ENCODE results near the gene USP24. TPM values are rescaled to one million over a fixed set of nuclear protein-coding genes. Genes with fewer than 3 reads are reported as not detected.
"Not testable (repeated sequence)": the region's sequence is repeated elsewhere in the genome, so short reads cannot be mapped to it uniquely, and the experiment has no call there.

Gene USP24
- total RNA-seq, 2 experiments from 2014 or later: 53.8 to 63.7 TPM

DNA sequence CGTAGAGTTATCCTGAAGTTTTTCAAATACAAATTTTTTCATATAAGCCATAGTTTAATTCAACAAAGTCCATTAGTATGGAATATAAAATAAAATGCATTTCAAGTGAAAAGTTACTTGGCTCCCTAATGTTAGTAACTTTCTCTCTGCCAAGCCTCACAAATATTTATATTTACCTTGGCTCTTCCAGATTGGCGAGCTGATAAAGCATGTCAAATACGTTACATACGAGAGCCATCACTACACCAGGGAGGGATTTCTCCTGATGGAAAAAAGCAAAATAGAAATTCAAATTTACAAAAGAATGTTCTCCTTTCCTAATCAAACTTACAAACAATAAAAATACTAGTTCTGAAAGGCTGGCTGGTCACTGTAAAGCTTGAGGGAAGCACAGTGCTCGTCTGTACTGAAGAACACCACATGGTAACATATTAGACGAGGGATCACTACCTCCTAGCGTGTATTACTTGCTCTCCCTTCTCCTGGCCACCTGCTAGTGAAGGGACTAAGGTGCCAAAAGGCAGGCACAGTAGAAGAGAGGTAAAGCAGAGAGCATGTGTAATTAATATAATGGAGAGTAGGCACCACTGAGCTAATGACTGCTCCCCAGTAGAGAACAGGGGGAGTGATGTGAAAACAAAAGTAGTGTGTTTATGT lies 80.9 kb downstream of the USP24 start:
- no peak overlapping the region for H3K4me3 Mint-ChIP-seq
- POLR2A ChIA-PET: no interaction called here
- H3K27ac Mint-ChIP-seq: no peak overlapping the region
- DNase-seq: no peak
- H3K9me3 Mint-ChIP-seq: no peaks in the 10 kb centered on the region
- peaks cover 9% of the 10 kb centered on the region for H3K4me1 Mint-ChIP-seq
- no peak for ATAC-seq (ENCODE audit: low read depth)
- H3K36me3 Mint-ChIP-seq: peaks cover 33% of the 10 kb centered on the region
- H3K27me3 Mint-ChIP-seq: no peaks in the 10 kb centered on the region

DNA sequence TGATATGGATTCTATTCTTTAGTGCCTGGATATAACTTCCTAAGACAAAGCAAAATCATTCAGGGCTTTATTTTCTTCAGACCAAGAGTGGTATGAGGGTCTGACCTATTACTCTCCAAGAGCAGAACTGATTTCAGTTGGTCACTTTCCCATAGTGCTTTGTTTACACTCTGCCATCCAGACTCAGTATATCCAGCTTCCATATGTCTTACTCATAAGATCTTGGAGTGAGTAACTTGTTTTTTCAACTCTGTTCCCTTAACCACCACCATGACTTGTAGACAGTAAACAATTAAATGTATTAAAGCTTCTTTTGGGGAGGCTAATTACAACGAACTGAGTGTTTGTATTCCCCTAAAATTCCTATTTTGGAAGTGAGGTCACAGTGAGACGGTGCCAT lies 83.4 kb downstream of the USP24 start:
- Mint-ChIP-seq H3K4me3 (no peak overlapping the region), H3K27ac (no peak overlapping the region), H3K27me3 (no peaks in the 10 kb centered on the region), H3K36me3 (peaks cover 48% of the 10 kb centered on the region), H3K4me1 (peaks cover 12% of the 10 kb centered on the region), H3K9me3 (no peaks in the 10 kb centered on the region)
- POLR2A ChIA-PET: no interaction called here
- ATAC-seq (ENCODE audit: low read depth) (no peak), DNase-seq (no peak)

DNA sequence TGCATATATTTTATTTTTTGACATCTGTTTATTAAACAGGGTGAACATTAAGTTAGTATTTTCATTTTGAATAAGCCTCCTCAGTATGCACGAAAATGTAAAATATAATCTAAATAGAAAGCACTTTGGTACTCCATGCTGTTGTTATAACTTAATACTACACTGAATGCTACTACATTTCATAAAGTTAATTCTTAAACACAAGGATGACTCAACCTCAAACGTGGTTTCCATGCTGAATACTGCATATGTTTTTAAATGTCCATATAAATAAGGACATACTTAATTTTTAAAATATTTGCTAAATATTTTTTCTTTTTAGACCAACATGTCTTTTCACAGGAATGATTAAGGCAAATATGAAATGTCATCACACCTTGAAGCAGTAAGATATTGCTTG lies 83.9 kb downstream of the USP24 start:
- H3K9me3 Mint-ChIP-seq: no peaks in the 10 kb centered on the region
- DNase-seq (no peak), ATAC-seq (ENCODE audit: low read depth) (no peak)
- H3K4me1 Mint-ChIP-seq: peaks cover 12% of the 10 kb centered on the region
- no peak overlapping the region for H3K27ac Mint-ChIP-seq
- H3K27me3 Mint-ChIP-seq: no peaks in the 10 kb centered on the region
- POLR2A ChIA-PET: no interaction called here
- no peak overlapping the region for H3K4me3 Mint-ChIP-seq
- peaks cover 49% of the 10 kb centered on the region for H3K36me3 Mint-ChIP-seq

DNA sequence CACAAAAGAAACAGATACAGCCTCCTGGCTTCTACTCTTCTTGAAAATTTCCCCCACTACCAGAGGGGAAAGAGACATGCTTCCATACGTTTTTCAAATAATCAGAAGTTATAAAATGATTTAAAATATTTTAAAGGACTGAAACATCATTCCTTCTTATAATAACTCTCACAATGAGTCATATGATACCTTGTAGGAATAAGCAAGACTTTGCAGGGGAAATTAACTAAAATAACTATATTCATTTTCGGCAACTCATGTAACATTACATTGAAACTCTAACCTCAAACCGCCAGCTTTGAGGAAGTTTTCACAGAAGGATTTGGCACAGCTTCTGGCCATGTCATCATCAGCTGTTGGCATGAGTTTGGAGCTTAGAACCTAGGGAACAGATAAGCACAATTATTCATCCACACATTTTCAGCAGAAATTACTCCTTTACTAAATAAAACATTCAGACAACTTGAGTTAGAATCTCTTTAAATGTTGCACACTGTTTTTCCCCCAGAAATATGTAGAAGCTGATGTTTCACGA lies 85.9 kb downstream of the USP24 start:
- Mint-ChIP-seq H3K4me1 (peaks cover 12% of the 10 kb centered on the region), H3K4me3 (no peak overlapping the region), H3K27ac (no peak overlapping the region), H3K9me3 (no peaks in the 10 kb centered on the region), H3K27me3 (no peaks in the 10 kb centered on the region), H3K36me3 (peaks cover 58% of the 10 kb centered on the region)
- ATAC-seq (ENCODE audit: low read depth) (no peak), DNase-seq (no peak)
- POLR2A ChIA-PET: no interaction called here

DNA sequence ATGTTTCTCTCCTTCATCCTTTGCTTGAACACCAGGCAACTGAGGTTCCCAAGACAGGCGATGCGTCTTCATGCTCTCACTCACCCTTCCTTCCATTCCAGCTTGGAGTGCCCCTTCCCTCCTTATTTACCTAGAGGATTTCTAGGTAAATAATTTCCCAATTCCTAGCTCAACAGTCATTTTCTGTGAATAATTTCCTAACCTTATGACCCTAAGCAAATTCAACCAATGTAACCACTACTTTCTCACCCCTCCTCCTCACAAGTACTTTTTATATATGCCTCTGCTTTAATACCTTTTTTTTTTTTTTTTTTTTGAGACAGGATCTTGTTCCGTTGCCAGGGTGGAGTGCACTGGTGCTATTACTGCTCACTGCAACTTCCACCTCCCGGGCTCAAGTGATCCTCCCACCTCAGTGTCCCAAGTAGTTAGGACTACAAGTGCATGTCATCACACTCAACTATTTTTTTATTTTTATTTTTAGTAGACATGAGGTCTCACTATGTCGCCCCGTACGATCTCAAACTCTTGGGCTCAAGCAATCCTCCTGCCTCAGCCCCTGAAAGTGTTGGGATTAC lies 86.7 kb downstream of the USP24 start:
- POLR2A ChIA-PET: no interaction called here
- no peak for DNase-seq
- Mint-ChIP-seq H3K27ac (peak overlapping the region; percentile 5), H3K27me3 (no peaks in the 10 kb centered on the region), H3K4me1 (peaks cover 12% of the 10 kb centered on the region), H3K4me3 (no peak overlapping the region), H3K9me3 (no peaks in the 10 kb centered on the region), H3K36me3 (peaks cover 57% of the 10 kb centered on the region)
- no peak for ATAC-seq (ENCODE audit: low read depth)

DNA sequence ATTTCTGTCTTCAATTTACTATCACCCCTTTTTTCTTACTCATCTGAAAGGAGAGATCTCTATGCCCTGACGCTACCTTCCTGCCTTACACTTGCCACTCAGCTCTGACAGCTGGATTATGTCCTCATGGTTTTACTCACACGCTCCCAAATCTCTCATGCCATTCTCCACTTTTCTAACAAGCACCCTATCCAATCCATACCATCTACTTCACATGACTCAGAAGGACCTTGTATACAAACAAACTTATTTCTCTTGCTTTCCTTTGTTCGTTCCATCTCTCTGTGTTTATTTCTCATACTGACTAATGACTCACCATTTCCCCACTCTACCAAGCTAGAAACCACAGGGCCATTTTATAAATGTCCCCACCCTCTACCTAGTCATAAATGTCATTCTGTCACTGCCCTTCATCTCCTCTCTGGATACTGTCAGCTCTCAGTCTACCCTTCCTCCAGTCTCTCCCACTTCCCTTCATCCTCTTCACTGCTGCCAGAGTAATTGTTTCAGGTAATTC lies 87.3 kb downstream of the USP24 start:
- peaks cover 12% of the 10 kb centered on the region for H3K4me1 Mint-ChIP-seq
- peak overlapping the region; percentile 3 for H3K4me3 Mint-ChIP-seq
- POLR2A ChIA-PET: interaction anchor here (0.6 kb wide), 1 partner anchor 210 kb away, joined by 3 read pairs; no protein-coding TSS in a partner anchor
- DNase-seq (no peak), ATAC-seq (ENCODE audit: low read depth) (peak; percentile 72)
- H3K9me3 Mint-ChIP-seq: no peaks in the 10 kb centered on the region
- no peaks in the 10 kb centered on the region for H3K27me3 Mint-ChIP-seq
- H3K36me3 Mint-ChIP-seq: peaks cover 58% of the 10 kb centered on the region
- peak overlapping the region; percentile 58 for H3K27ac Mint-ChIP-seq

DNA sequence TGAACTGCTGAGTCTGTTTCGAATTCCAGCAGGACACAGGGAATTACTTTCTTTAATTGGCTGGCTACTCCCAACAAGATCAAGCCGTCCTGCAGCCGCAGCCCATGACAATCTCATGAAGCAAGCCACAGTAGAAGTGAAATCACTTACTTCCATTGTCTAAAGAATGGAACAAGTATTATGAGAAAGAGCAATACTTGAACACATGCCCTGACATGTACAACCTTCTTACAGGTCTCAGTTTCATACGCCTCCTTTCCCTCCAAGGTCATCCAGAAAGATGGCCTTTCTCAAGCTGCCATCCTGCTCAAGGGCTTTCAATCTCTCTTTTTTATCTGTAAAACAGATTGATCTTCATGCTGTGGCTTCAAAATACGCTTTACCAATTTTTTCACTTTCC lies 90.7 kb downstream of the USP24 start:
- Mint-ChIP-seq H3K9me3 (no peaks in the 10 kb centered on the region), H3K27me3 (no peaks in the 10 kb centered on the region), H3K4me3 (no peak overlapping the region), H3K4me1 (peaks cover 11% of the 10 kb centered on the region), H3K27ac (peak overlapping the region; percentile 3), H3K36me3 (peaks cover 63% of the 10 kb centered on the region)
- ATAC-seq (ENCODE audit: low read depth) (no peak), DNase-seq (no peak)
- POLR2A ChIA-PET: no interaction called here

DNA sequence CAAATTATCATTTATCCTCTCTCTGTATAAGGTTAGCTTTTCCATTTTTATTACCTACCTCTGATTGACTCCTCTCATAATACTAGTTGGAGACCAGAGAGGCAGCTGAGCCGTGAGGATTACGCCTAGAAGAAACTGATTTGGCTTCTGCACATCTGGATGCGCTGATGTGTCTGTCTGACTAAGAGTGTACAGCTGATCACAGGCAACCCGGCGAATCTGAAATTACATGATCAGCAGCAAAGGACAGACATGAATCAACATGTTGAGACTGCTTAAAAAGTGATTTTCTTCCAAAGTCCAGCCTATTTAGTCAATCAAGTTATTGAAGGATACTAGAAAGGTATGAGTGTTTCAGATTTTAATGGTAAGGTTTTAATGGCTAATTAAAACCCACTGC lies 94.6 kb downstream of the USP24 start:
- H3K27ac Mint-ChIP-seq: no peak overlapping the region

DNA sequence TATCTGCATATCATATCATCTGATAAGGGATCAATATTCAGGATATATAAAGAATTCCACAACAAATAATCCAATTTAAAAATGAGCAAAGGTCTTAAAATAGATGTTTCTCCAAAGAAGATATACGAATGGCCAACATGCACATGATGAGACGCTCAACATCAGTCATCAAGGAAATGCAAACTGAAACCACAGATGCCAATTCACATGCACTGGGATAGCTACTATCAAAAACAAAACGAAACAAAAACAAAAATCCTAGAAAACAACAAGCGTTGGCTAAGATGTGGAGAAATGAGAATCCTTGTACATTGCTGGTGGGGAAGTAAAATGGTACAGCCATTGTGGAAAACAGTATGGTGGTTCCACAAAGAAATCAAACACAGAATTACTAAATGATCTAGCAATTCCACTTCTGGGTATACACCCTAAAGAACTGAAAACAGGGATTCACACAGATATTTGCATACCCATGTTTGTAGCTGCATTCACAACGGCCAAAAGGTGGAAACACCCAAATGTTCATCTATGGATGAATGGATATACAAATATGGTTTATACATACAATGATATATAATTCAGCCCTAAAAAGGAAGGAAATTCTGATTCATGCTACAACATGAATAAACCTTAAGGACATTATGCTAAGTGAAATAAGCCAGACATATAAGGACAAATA lies 96.4 kb downstream of the USP24 start:
- Mint-ChIP-seq H3K4me1 (peaks cover 4% of the 10 kb centered on the region), H3K36me3 (peaks cover 77% of the 10 kb centered on the region), H3K27me3 (no peaks in the 10 kb centered on the region), H3K27ac (no peak overlapping the region), H3K9me3 (peaks cover 9% of the 10 kb centered on the region), H3K4me3 (no peak overlapping the region)
- no peak for DNase-seq
- POLR2A ChIA-PET: no interaction called here
- no peak for ATAC-seq (ENCODE audit: low read depth)

More for the DNA sequence above, 94.6 kb downstream of the USP24 start:
- POLR2A ChIA-PET: no interaction called here
- peaks cover 72% of the 10 kb centered on the region for H3K36me3 Mint-ChIP-seq
- ATAC-seq (ENCODE audit: low read depth): no peak
- peaks cover 2% of the 10 kb centered on the region for H3K9me3 Mint-ChIP-seq
- H3K4me3 Mint-ChIP-seq: no peak overlapping the region
- no peak for DNase-seq
- peaks cover 4% of the 10 kb centered on the region for H3K4me1 Mint-ChIP-seq
- no peaks in the 10 kb centered on the region for H3K27me3 Mint-ChIP-seq

DNA sequence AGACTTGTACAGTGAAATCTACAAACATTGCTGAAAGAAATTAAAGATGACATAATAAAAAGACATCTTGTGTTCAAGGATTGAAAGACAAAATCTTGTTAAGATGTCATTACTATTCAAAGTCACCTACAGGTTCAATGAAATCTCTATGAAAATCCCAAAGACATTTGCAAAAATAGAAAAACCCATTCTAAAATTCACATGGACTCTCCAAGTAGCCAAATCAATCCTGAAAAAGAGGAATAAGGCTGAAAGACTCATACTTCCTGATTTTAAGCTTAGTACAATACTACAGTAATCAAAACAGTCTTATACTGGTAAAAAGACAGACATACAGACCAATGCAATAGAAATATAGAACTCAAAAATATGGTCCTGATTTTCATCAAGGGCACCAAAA lies 97.2 kb downstream of the USP24 start:
- Mint-ChIP-seq H3K4me1 (peaks cover 4% of the 10 kb centered on the region), H3K36me3 (peaks cover 81% of the 10 kb centered on the region), H3K9me3 (peaks cover 14% of the 10 kb centered on the region), H3K4me3 (no peak overlapping the region), H3K27me3 (no peaks in the 10 kb centered on the region), H3K27ac (no peak overlapping the region)
- no peak for DNase-seq
- POLR2A ChIA-PET: no interaction called here
- no peak for ATAC-seq (ENCODE audit: low read depth)

DNA sequence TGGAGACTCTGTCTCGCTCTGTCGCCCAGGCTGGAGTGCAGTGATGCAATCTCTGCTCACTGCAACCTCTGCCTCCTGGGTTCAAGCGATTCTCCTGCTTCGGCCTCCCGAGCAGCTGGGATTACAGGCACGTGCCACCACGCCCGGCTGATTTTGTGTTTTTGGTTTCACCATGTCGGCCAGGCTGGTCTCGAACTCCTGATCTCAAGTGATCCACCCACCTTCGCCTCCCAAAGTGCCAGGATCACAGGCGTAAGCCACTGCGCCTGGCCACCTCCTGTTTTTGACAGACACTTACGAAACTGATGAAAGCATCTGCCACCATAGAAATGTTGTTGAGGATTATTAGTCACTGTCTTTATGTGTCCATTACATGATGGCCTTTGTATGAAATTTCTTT lies 106.2 kb downstream of the USP24 start:
- DNase-seq; H3K4me3 Mint-ChIP-seq; H3K27ac Mint-ChIP-seq; H3K4me1 Mint-ChIP-seq; H3K27me3 Mint-ChIP-seq; POLR2A ChIA-PET; ATAC-seq (ENCODE audit: low read depth): not testable (repeated sequence)
- peaks cover 13% of the 10 kb centered on the region for H3K9me3 Mint-ChIP-seq
- H3K36me3 Mint-ChIP-seq: peaks cover 39% of the 10 kb centered on the region

DNA sequence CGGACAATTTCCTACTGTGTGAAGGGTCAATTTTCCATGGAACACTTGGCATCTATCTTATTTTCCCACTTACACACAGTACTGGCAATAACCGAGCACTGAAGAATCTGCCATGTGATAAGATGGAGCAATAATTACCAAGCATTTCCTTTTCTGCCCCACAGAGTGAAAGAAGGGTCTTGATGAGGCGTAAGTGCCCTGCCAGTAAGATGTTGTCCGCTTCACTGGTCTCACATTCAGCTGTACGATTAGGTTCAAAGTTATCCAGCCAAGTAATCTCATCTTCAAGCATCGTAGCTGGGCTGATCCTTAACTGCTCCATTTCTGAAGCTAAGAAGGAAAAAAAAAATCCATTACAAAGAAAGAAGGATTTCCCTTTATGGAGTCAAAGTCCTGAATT lies 108.1 kb downstream of the USP24 start:
- H3K4me3 Mint-ChIP-seq: no peak overlapping the region
- H3K4me1 Mint-ChIP-seq: peaks cover 1% of the 10 kb centered on the region
- H3K27me3 Mint-ChIP-seq: no peaks in the 10 kb centered on the region
- peaks cover 27% of the 10 kb centered on the region for H3K36me3 Mint-ChIP-seq
- H3K27ac Mint-ChIP-seq: no peak overlapping the region
- H3K9me3 Mint-ChIP-seq: no peaks in the 10 kb centered on the region
- POLR2A ChIA-PET: no interaction called here
- DNase-seq (no peak), ATAC-seq (ENCODE audit: low read depth) (no peak)

DNA sequence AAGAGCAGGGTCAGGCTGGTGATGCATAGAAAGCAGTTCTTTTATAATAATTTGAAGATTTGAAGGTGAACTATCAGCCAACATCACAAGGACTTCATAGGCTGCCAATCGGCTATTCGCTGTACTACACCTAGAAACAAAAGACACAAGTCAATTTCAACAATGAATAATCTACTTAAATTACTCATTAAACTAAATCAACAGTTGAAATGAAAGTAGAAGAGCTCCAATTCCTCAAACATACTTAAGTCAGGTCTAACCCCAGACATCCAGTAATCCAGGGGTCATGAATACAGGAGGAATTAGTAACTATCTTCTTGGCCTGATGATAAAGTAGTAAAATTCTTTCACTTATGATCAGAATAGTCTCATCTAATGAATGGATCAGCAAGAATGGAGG lies 111.3 kb downstream of the USP24 start:
- ATAC-seq (ENCODE audit: low read depth) (no peak), DNase-seq (no peak)
- H3K36me3 Mint-ChIP-seq: peaks cover 28% of the 10 kb centered on the region
- no peaks in the 10 kb centered on the region for H3K9me3 Mint-ChIP-seq
- peaks cover 1% of the 10 kb centered on the region for H3K4me1 Mint-ChIP-seq
- H3K27ac Mint-ChIP-seq: no peak overlapping the region
- POLR2A ChIA-PET: no interaction called here
- no peak overlapping the region for H3K4me3 Mint-ChIP-seq
- no peaks in the 10 kb centered on the region for H3K27me3 Mint-ChIP-seq

DNA sequence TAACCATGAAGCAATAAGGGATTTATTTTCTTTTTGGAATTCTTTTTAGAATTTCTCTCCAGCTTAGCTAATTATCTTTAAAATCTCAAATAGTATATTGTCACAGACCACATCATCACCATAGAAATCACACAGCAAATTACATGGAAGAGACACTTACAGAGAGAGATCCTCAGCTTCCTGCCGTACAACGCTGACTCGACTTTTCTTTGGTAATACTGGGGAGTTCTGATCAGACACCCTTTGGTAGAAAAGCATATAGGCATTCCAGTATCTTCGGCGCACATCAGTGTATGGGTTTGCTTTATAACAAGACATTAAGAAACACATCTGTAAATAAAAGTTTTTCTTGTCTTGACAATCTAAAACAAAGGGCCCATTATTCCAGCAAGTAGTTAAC lies 120.1 kb downstream of the USP24 start:
- Mint-ChIP-seq H3K27me3 (no peaks in the 10 kb centered on the region), H3K4me1 (no peaks in the 10 kb centered on the region), H3K36me3 (peaks cover 43% of the 10 kb centered on the region), H3K9me3 (no peaks in the 10 kb centered on the region), H3K27ac (no peak overlapping the region), H3K4me3 (no peak overlapping the region)
- no peak for DNase-seq
- no peak for ATAC-seq (ENCODE audit: low read depth)
- POLR2A ChIA-PET: no interaction called here

Measured in activated naive CD8-positive, alpha-beta T cell treated with anti-CD3 and anti-CD28 coated beads, Interleukin-2, amount 10 ng/mL, durations not matched to agents 7 days and 5 days (primary cell).